Measurements from ENCODE around the gene ARPP21.

ARPP21 gene

DNA sequence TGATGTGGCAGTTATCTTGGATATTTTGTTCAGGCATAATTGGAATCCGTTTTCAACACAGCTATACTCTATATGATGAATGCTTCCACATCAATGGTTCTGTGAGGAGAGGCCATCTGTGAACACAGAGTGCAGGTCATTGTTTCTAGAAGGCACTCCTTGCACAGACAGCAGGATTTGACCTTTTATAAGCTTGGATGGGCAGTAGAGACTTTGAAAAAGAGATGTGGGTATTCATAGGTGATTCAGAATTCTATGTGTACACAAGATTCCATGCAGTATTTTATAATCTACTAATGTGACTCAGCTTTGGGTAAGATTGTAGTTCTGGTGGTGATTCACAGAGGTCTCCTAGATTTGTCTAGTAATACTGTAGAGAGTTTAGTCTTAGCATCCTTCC is 12.5 kb downstream of the ARPP21 start:
- no peak for TF ChIP-seq GATA3 (IDR thresholded peaks at IDR 0.05; ENCODE audit: low read depth, low read length)
- no peak for TF ChIP-seq GATA2 (IDR thresholded peaks at IDR 0.05; ENCODE audit: low read depth, low read length)

DNA sequence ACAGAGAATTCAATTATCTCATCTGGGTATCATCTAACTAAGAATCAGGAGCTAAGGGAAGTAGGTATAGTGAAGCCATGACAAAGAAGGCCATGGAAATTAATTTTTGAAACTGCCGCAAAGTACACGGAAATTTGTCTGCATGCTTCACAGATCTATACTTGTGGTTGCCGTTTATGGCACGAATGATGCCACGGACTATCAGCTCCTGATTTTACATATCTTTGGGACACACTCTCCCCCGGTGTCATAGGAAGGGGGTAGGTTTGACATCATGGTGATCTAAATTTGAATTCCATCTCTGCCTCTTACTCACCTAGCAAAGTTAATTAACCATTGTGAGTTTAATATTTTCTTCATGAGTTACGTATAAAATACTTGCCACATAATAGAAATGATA is 14.0 kb downstream of the ARPP21 start:
- TF ChIP-seq GATA2 (IDR thresholded peaks at IDR 0.05; ENCODE audit: low read depth, low read length) (no peak), GATA3 (IDR thresholded peaks at IDR 0.05; ENCODE audit: low read depth, low read length) (no peak)

DNA sequence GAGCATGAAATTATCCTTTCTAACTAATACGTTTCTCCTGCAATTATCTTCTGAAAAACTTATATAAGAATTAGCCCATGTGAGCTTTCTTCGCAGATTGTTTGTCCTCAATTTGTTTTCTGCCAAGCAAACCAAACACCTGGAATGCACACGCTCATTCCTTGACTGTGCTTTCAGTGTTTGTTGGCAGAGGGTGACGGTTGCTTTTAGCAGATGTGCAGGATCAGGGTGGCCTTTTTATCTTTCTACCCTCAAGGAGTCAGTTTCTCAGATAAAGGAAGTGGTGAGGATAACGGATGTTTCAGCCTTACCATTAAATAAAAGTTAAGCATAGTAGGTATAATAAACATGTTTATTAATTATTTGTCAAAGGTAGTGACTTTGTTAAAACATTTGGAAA is 15.2 kb downstream of the ARPP21 start:
- TF ChIP-seq GATA2 (IDR thresholded peaks at IDR 0.05; ENCODE audit: low read depth, low read length) = no peak
- no peak for TF ChIP-seq GATA3 (IDR thresholded peaks at IDR 0.05; ENCODE audit: low read depth, low read length)

DNA sequence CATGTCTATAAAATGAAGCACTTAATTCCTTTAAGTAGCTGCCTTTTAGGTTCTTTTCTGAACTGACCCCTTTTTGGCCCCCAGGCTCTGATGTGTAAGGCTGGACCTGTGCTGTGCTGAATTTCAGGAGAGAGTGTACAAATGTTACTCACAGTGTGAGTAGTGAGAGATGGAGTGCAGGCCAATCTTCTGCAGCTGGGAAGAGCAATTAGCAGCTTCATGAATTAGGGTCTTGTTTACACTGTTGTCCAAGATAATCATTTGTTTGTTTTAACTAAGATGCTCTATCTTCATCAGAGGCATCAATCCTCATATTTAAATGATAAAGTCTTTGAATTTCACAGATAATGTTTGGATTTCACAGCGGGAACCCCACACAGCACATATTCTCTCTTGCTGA is 19.4 kb downstream of the ARPP21 start:
- no peak for TF ChIP-seq GATA3 (IDR thresholded peaks at IDR 0.05; ENCODE audit: low read depth, low read length)
- TF ChIP-seq GATA2 (IDR thresholded peaks at IDR 0.05; ENCODE audit: low read depth, low read length) = no peak

DNA sequence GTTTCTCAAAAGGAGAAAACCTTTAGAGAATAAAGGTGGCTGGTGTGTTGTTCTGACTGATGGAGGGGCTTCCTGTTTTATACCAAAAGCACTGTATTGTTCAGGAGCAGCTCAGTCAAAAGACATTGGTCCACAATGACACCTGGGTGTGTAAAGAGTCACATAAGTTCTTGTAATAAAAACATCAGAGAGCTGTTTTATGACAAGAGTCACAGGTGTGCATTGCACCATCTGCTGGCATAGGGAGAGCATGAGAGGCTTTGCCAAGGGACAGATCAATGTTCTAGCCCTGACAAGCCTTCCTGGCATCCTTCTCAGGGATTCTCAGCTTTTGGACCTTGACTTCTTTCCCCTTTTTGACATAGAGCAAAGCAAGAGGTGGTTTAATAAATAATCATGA is 20.4 kb downstream of the ARPP21 start:
- TF ChIP-seq GATA2 (IDR thresholded peaks at IDR 0.05; ENCODE audit: low read depth, low read length) (no peak), GATA3 (IDR thresholded peaks at IDR 0.05; ENCODE audit: low read depth, low read length) (no peak)

DNA sequence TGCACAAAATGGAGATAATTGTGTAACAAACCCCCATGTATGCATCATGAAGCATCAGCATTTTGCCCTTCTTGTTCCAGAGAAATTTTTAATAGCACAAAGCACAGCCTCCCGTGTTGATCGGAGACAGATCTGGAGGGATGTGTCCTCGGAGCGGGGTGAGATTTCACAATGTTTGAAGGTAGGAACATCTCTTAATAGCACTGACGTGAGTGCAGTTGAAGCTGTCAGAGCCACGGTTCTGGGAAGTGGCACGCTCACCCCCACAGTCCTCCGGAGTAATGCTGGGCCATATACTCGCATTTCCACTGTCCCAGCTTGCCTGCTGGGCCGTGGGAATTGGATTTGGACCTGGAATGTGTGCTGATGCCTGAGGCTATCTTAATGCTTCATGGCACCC is 24.1 kb downstream of the ARPP21 start:
- no peak for TF ChIP-seq GATA2 (IDR thresholded peaks at IDR 0.05; ENCODE audit: low read depth, low read length)
- no peak for TF ChIP-seq GATA3 (IDR thresholded peaks at IDR 0.05; ENCODE audit: low read depth, low read length)

DNA sequence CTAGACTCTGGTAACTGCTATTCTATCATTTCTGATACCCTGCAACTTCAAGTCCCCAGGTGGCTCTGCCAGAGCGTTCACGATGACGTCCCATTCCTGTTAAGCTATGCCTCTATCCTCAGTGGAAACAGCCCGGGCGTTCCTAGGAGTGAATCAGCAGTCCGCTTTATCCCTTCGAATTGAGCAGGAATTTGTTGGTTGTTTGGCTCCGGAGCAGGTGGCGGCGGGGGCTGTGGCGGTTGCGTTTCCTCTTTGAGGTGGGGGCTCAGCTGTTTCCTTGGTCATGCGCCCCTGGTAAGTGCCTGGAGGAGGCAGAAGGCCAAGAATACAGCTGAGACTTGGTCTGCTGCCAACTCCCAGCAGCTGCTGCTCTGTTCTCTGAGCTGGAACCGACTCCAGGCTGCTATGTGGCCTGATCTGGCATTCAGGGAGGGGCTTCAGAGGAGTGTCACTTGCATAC is 25.2 kb downstream of the ARPP21 start:
- no peak; the same call in 1 of the 2 replicates for TF ChIP-seq GATA2 (IDR thresholded peaks at IDR 0.05; ENCODE audit: low read depth, low read length)
- TF ChIP-seq GATA3 (IDR thresholded peaks at IDR 0.05; ENCODE audit: low read depth, low read length) = no peak

DNA sequence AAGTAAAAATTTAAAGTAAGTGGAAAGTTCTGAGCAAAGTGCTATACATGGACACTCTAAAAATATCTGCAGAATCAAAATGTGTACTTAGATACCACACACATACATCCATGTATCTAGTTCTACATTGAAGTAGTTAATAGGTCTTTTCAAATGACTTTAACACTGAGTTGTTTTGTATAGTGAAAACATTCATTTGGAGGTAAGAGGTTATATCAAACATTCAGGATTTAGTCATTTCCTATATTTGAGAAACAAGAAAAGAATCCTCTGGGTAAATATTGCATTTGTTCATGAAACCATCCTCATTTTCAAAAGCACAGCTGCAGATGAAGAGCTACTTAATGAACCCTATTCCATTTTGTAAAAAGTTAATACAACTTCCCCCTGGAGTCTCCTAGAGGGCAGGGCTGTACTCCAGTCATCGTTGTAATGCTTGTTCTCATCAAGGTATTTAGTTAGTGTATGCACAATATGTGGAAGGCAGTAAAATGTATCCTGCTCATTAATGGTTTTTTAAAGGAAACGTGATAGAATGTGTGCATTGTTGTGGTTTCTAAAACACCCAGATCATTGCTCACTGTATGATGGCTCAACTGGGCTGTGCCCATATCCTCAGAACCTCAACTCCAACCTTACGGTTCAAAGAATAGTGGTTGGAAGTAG is 26.2 kb downstream of the ARPP21 start:
- no peak for TF ChIP-seq GATA2 (IDR thresholded peaks at IDR 0.05; ENCODE audit: low read depth, low read length)
- no peak for TF ChIP-seq GATA3 (IDR thresholded peaks at IDR 0.05; ENCODE audit: low read depth, low read length)

DNA sequence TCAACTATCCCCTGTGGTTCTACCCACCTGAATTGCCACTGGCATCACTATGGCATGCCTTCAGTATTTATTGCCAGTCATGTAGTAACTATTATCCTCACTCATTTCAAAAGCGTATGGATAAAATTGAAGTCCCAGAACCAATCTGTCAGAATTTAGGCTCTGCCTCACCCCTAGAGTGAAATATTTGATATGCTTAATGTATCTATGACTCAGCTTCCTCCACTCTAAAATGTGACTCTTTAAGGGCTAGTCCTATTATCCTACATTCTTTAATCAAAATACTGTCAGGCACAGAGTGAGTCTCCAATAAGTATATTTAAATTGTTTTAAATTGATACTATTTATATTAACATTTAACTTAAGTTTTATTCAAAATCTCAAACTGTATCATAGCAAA is 27.6 kb downstream of the ARPP21 start:
- TF ChIP-seq GATA3 (IDR thresholded peaks at IDR 0.05; ENCODE audit: low read depth, low read length) = no peak
- no peak for TF ChIP-seq GATA2 (IDR thresholded peaks at IDR 0.05; ENCODE audit: low read depth, low read length)

DNA sequence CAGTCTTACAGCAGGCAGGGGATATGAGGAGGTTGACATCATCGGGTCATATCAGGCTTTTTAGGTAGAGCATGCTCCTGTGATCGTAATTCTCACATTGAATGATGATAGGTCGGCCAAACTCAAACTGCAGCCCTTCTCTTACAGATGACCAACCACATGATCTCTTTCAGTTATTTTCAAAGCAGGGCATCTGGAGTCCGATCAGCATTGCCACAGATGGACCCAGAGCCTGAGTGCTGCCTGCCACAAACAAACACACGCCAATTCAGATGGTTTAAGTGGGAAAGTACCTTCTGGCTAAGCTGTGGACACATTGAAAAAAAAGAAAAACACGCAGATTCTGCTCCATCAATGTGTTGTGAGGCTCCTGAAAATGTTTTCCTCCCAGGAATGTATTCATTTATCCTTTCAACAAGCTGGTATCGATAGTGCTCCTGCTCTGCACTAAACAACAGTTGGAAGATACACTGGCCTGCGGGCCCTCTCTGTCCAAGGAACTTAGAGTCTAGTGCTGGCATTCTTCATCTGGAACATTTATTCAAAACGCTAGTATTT is 31.2 kb downstream of the ARPP21 start:
- TF ChIP-seq GATA2 (IDR thresholded peaks at IDR 0.05; ENCODE audit: low read depth, low read length) (no peak), GATA3 (IDR thresholded peaks at IDR 0.05; ENCODE audit: low read depth, low read length) (no peak)

DNA sequence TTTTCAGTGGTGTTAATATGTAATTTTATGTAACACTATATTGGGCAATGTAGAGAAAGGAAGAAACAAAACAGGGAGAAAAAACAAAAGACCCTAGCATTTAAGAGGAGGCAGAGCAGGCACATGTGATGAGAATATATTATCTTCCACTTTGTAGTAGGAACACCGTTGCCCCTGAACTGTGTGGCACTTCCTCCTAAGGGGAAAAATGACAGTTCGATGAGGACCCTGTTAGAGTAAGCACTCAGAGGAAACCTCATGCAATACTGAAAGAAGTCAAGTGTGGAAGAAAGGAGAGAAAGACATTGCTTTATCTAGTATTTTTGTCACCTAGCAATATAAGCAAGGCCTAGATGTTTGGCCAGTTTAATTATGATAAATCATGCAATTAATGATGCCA is 32.2 kb downstream of the ARPP21 start:
- no peak for TF ChIP-seq GATA3 (IDR thresholded peaks at IDR 0.05; ENCODE audit: low read depth, low read length)
- TF ChIP-seq GATA2 (IDR thresholded peaks at IDR 0.05; ENCODE audit: low read depth, low read length) = no peak

DNA sequence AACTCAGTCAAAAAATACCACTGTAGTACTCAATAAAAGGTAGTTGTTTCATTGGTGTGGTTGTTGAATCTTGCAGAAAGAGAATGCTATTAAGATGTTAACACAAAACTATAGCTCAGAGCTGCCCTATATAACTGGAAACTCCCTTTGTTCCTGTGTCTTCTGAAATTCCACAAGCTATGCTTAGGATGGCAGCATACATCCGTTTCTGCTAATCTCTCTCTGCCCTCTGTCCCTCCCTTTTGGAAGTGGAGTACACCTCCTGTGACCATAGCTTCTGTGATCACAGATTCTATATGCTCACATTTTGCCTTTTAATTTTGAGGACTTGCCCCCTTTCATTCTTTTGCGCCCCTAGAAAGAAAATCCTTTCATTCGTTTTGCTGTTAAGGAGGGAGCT is 33.7 kb downstream of the ARPP21 start:
- TF ChIP-seq GATA2 (IDR thresholded peaks at IDR 0.05; ENCODE audit: low read depth, low read length) (no peak), GATA3 (IDR thresholded peaks at IDR 0.05; ENCODE audit: low read depth, low read length) (no peak)

DNA sequence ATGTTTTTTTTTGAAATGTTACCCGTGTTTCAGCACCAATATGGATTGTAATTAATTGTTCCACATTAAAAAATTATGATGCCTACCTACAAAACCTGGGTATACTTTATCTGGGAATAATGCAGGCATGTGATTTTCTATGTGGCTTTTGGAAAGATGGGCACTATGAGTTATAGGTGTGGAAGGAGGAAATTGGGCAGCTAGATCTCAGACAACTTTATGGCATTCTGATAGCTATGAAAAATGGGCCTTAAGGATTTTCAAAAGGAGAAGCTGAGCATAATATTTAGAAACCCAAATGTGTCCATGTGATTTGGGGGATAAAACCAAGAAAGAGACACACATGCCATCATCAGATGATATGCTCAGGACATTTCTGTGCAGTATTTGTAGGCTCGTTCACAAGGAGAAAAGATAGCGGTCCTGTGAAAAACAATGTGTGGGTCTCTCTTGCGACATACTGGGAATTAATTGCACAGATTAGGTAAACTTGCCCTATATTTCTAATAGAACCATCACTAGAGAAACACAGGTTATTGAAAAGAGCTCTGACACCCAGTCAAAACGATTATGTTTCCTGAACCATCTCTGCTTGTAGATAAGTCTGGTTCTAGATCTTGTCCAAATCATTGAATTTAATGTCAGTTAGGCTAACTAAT is 35.3 kb downstream of the ARPP21 start:
- no peak for TF ChIP-seq GATA3 (IDR thresholded peaks at IDR 0.05; ENCODE audit: low read depth, low read length)
- no peak for TF ChIP-seq GATA2 (IDR thresholded peaks at IDR 0.05; ENCODE audit: low read depth, low read length)

DNA sequence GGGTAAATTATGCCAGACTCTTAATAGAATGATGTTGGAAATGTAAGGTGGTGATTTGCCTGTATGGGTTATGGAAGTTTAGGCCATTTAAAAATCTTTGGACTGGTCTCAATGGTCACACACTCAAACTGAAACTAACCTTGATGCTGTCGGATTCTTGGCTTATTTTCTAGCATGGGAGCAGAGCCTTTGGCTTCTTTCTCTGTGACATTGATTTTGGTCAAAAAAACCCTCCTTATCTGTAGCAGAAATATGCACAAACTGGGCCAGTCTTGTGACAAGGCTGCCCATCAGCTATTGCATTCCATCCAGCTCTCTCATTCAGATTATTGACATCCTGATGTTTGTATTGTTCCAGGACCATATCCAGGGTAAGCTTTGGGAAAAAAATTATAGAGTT is 35.9 kb downstream of the ARPP21 start:
- TF ChIP-seq GATA2 (IDR thresholded peaks at IDR 0.05; ENCODE audit: low read depth, low read length) (no peak), GATA3 (IDR thresholded peaks at IDR 0.05; ENCODE audit: low read depth, low read length) (no peak)

DNA sequence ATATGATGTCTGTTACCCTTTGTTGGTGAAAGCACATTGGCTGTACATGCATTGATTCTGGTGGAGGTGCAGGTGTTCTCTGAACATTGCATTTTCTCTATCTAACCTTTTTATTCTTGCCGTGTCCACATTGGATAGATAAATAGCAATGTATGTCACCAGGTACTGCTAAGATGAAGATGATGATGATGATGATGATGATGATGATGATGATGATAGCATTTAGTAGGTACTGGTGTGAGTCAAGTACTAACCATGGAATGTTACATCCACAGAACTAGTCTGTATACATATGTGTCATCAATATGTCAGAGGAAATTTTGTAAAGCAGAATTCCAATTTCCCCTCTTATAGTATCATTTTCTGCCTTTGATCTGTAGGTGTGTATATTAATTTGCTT is 36.3 kb downstream of the ARPP21 start:
- TF ChIP-seq GATA2 (IDR thresholded peaks at IDR 0.05; ENCODE audit: low read depth, low read length) = no peak
- TF ChIP-seq GATA3 (IDR thresholded peaks at IDR 0.05; ENCODE audit: low read depth, low read length) = no peak
